Spleen (tissue), 11 donors: ENCODE results near the gene EEF1AKMT1. TPM values are rescaled to one million over a fixed set of nuclear protein-coding genes. Genes with fewer than 3 reads are reported as not detected.

ENCODE experiments used
- DNase-seq: peaks from one replicate; pipeline ENCODE4 v3.0.0-alpha.2; 2020
- H3K27ac ChIP-seq, 8 donors: fragments of 200-600 bp; sonication (generic) in 7 of 8; 1 replicate in 4 of 8; 2 replicates in 4 of 8; pipeline versions ENCODE4 v1.5.0 to v1.8.0; 2016 to 2021; ENCODE audit warnings: inconsistent platforms in 4 of 8, mild to moderate bottlenecking in 4 of 8, moderate library complexity in 1 of 8
- H3K27me3 ChIP-seq, 7 donors: fragments of 200-600 bp; sonication (generic) in 6 of 7; replicated peaks in 1 of 7; 1 replicate in 4 of 7; 2 replicates in 3 of 7; pipeline versions ENCODE4 v1.5.0 to v1.8.0; 2016 to 2021; ENCODE audit warnings: inconsistent platforms in 3 of 7, mild to moderate bottlenecking in 1 of 7
- H3K36me3 ChIP-seq, 6 donors: fragments of 200-600 bp; sonication (generic) in 5 of 6; 1 replicate in 4 of 6; 2 replicates in 2 of 6; pipeline versions ENCODE4 v1.5.0 to v1.8.0; 2016 to 2021; ENCODE audit warnings: inconsistent platforms in 2 of 6
- H3K4me1 ChIP-seq, 6 donors: fragments of 200-600 bp; sonication (generic) in 5 of 6; 1 replicate in 3 of 6; 2 replicates in 3 of 6; pipeline versions ENCODE4 v1.5.0 to v1.8.0; 2016 to 2021; ENCODE audit warnings: inconsistent platforms in 3 of 6
- H3K4me3 ChIP-seq, 8 donors: fragments of 200-600 bp; sonication (generic) in 7 of 8; 1 replicate in 4 of 8; 2 replicates in 4 of 8; pipeline versions ENCODE4 v1.5.0 to v1.8.0; 2016 to 2021; ENCODE audit warnings: inconsistent platforms in 4 of 8, mild to moderate bottlenecking in 4 of 8, moderate library complexity in 2 of 8
- H3K9me3 ChIP-seq, 8 donors: fragments of 200-600 bp; sonication (generic) in 7 of 8; 1 replicate in 4 of 8; 2 replicates in 4 of 8; pipeline versions ENCODE4 v1.5.0 to v1.8.0; 2016 to 2021; ENCODE audit warnings: inconsistent platforms in 4 of 8
- CTCF ChIP-seq, 11 experiments: fragments of 200-600 bp in 7 of 11; fragments of 450-650 bp in 4 of 11; sonication (generic) in 4 of 11; IDR thresholded peaks in 8 of 11; conservative IDR thresholded peaks in 3 of 11; 1 replicate in 7 of 11; 2 replicates in 4 of 11; pipeline versions ENCODE4 v1.4.0 to v1.8.0; 2016 to 2021; ENCODE audit warnings: antibody characterized with exemption in 11 of 11, inconsistent platforms in 4 of 11, mild to moderate bottlenecking in 1 of 11
- POLR2A ChIP-seq, 3 donors: fragments of 450-650 bp; IDR thresholded peaks; one replicate each; pipeline ENCODE4 v1.5.1; 2017; ENCODE audit warnings: antibody characterized with exemption in 3 of 3, mild to moderate bottlenecking in 1 of 3
- POLR2AphosphoS5 ChIP-seq, 3 donors: sonication (generic); formaldehyde crosslinking; IDR thresholded peaks; one replicate each; pipeline ENCODE4 v1.5.1; 2017; ENCODE audit warnings: antibody characterized with exemption in 3 of 3
- WGBS, 5 donors: extraction: QIAGEN DNeasy Blood & Tissue Kit in 3 of 5; methylation state at CpG; one replicate each; pipeline versions ENCODE4 v1.1.5 to v1.1.7; 2013 to 2018; 5-methylcytosine and 5-hydroxymethylcytosine counted together
- intact Hi-C: fragments of 100-400 bp; cut with DNase I; formaldehyde crosslinking; loops from one replicate; pipeline ENCODE4 v1.15.0; 2023; ENCODE audit warnings: low total_unique reads
- polyA plus RNA-seq, 3 donors: library from polyadenylated mRNA; stranded (reverse); fragments of 200-250 nt; gene quantifications; one replicate each; pipeline ENCODE4 v1.2.1, GENCODE V29; 2013
- total RNA-seq, 7 donors: library from RNA; depleted of rRNA in 3 of 7; stranded (reverse); fragments of >200 nt in 3 of 7; fragmentation: NEBNext Ultra II Directional in 4 of 7; extraction: Animal tissue kit (Norgen Biotek cat#: 25700) in 4 of 7; gene quantifications; one replicate each; pipeline versions ENCODE4 v1.1.0 to v1.2.1, GENCODE V29; 2016 to 2021
- donor health status: healthy with polysubstance abuse.
- donor health status: DM: no; HTN: no; CAD: no; lungs with moderate emphysema.
- donor health status: DM: no; HTN: no; CAD: no.
- donor health status: Bipolar disorder and iron deficiency.
- donor health status: healthy.
- donor health status: DM: no; HTN: no; CAD: no.
- donor health status: DM: yes; HTN: yes; CAD: no.

The EEF1AKMT1 gene
- total and polyA plus RNA-seq, 10 donors: 3.8 to 10.1 (median 7.0) TPM

- no peaks in the 10 kb centered on the region for H3K36me3 ChIP-seq
- no peak overlapping the region for H3K27ac ChIP-seq
- H3K4me1 ChIP-seq: peaks cover 5 to 21% (median 12%) of the 10 kb centered on the region in 6 donors
- peaks cover 0 to 11% (median 0%) of the 10 kb centered on the region in 7 donors for H3K27me3 ChIP-seq
- WGBS, 5 donors: 86 to 91% (median 88%) methylated on average over 8 of the region's 8 CpGs
- no peak for DNase-seq
- TF ChIP-seq POLR2AphosphoS5 (IDR thresholded peaks at IDR 0.05): no peak
- intact Hi-C loops: loop anchor here (10.0 kb wide), 1 partner anchor 215 kb away; no protein-coding TSS in a partner anchor
- H3K4me3 ChIP-seq: no peak overlapping the region
- no peaks in the 10 kb centered on the region for H3K9me3 ChIP-seq
Observed at GRCh38 chr13:20709369-20709768, 64.4 kb downstream of the EEF1AKMT1 start.

GRCh38 chr13:20708216-20708615, 65.5 kb downstream of the EEF1AKMT1 start:
- Histone ChIP-seq H3K27me3 (peaks cover 0 to 13% (median under 1%) of the 10 kb centered on the region in 7 donors), H3K9me3 (no peaks in the 10 kb centered on the region), H3K27ac (no peak overlapping the region), H3K4me1 (peaks cover 5 to 21% (median 13%) of the 10 kb centered on the region in 6 donors), H3K4me3 (no peak overlapping the region), H3K36me3 (no peaks in the 10 kb centered on the region)
- WGBS, 5 donors: 72 to 92% (median 85%) methylated on average over 2 of the region's 2 CpGs
- no peak for DNase-seq
- TF ChIP-seq POLR2A (IDR thresholded peaks at IDR 0.05) (no peak), CTCF (IDR thresholded peaks at IDR 0.05 in 8 of 11, conservative IDR thresholded peaks at IDR 0.05 in 3 of 11) (no peak), POLR2AphosphoS5 (IDR thresholded peaks at IDR 0.05) (no peak)
- intact Hi-C loops: loop anchor here (10.0 kb wide), 1 partner anchor 213 kb away; no protein-coding TSS in a partner anchor

- 85 to 100% (median 94%) methylated on average over 5 of the region's 5 CpGs for WGBS, 5 donors
- TF ChIP-seq POLR2A (IDR thresholded peaks at IDR 0.05) (no peak), CTCF (IDR thresholded peaks at IDR 0.05 in 8 of 11, conservative IDR thresholded peaks at IDR 0.05 in 3 of 11) (no peak), POLR2AphosphoS5 (IDR thresholded peaks at IDR 0.05) (no peak)
- no peak for DNase-seq
- no peaks in the 10 kb centered on the region for H3K36me3 ChIP-seq
- no peak overlapping the region for H3K4me3 ChIP-seq
- intact Hi-C loops: loop anchor here (10.0 kb wide), 1 partner anchor 212 kb away; no protein-coding TSS in a partner anchor
- peaks cover 0 to 18% (median 10%) of the 10 kb centered on the region in 7 donors for H3K27me3 ChIP-seq
- no peaks in the 10 kb centered on the region for H3K9me3 ChIP-seq
- H3K27ac ChIP-seq: no peak overlapping the region
- H3K4me1 ChIP-seq: peaks cover 0 to 23% (median 17%) of the 10 kb centered on the region in 6 donors
Observed at GRCh38 chr13:20706661-20707060, 67.1 kb downstream of the EEF1AKMT1 start.

GRCh38 chr13:20704459-20705069, 69.2 kb downstream of the EEF1AKMT1 start:
- peak overlapping the region in 6 of 8 donors; percentile 36 to 84 (median 62) for H3K4me3 ChIP-seq
- no peak for DNase-seq
- no peaks in the 10 kb centered on the region for H3K9me3 ChIP-seq
- no peaks in the 10 kb centered on the region for H3K36me3 ChIP-seq
- 30 to 51% (median 35%) methylated on average over 11 to 19 of the region's 20 CpGs for WGBS, 5 donors
- H3K4me1 ChIP-seq: peaks cover 0 to 26% (median 18%) of the 10 kb centered on the region in 6 donors
- peaks cover 0 to 39% (median 25%) of the 10 kb centered on the region in 7 donors for H3K27me3 ChIP-seq
- intact Hi-C loops: loop anchor here (10.0 kb wide), 1 partner anchor 210 kb away; no protein-coding TSS in a partner anchor
- TF ChIP-seq CTCF (IDR thresholded peaks at IDR 0.05 in 8 of 11, conservative IDR thresholded peaks at IDR 0.05 in 3 of 11) (no peak), POLR2A (IDR thresholded peaks at IDR 0.05) (no peak), POLR2AphosphoS5 (IDR thresholded peaks at IDR 0.05) (no peak)
- peak overlapping the region in 1 of 8 donors; percentile 51 for H3K27ac ChIP-seq
